22Rv1 (cell line): ENCODE measurements around the gene ABCC4.

Experiments used
- CTCF ChIP-seq: fragments of 450-650 bp; IDR thresholded peaks from 2 replicates; pipeline ENCODE4 v1.5.1; 2017; ENCODE audit warnings: mild to moderate bottlenecking
- ZFX ChIP-seq: fragments of 450-650 bp; IDR thresholded peaks from 2 replicates; pipeline ENCODE4 v1.6.1; 2017; ENCODE audit warnings: antibody characterized with exemption, borderline replicate concordance

- no peak for TF ChIP-seq CTCF
- no peak for TF ChIP-seq ZFX
Observed at GRCh38 chr13:95204231-95204765, 97.0 kb downstream of the ABCC4 start.
